Muscle layer of duodenum (tissue), 2 donors: Measurements from ENCODE around the gene PODNL1.
"Not testable (repeated sequence)": the region's sequence is repeated elsewhere in the genome, so short reads cannot be mapped to it uniquely, and the experiment has no call there.

Experiments used
- H3K27ac ChIP-seq: one replicate; pipeline ENCODE4 v1.7.0; 2013; ENCODE audit warnings: mild to moderate bottlenecking, low read length
- H3K27me3 ChIP-seq: one replicate; pipeline ENCODE4 v1.7.0; 2013; ENCODE audit warnings: low read depth, mild to moderate bottlenecking, control low read depth, low read length
- H3K36me3 ChIP-seq, 2 donors: one replicate each; pipeline ENCODE4 v1.7.0; 2013; ENCODE audit warnings: low read length in 2 of 2, control low read depth in 1 of 2, mild to moderate bottlenecking in 1 of 2; ENCODE audit not compliant: insufficient read depth in 2 of 2, control insufficient read depth in 1 of 2
- H3K4me1 ChIP-seq, 2 donors: one replicate each; pipeline ENCODE4 v1.7.0; 2013; ENCODE audit warnings: low read length in 2 of 2, mild to moderate bottlenecking in 2 of 2, control low read depth in 1 of 2, moderate library complexity in 1 of 2; ENCODE audit not compliant: insufficient read depth in 2 of 2, control insufficient read depth in 1 of 2
- H3K4me3 ChIP-seq, 2 donors: one replicate each; pipeline ENCODE4 v1.7.0; 2013; ENCODE audit warnings: low read length in 2 of 2, low read depth in 1 of 2, mild to moderate bottlenecking in 1 of 2
- H3K9me3 ChIP-seq, 2 donors: one replicate each; pipeline ENCODE4 v1.7.0; 2013; ENCODE audit warnings: low read length in 2 of 2, control low read depth in 1 of 2, mild to moderate bottlenecking in 1 of 2; ENCODE audit not compliant: control insufficient read depth in 1 of 2
- donor health status: healthy.

The PODNL1 gene

GRCh38 chr19:13981021-13981420 is 42.8 kb upstream of the PODNL1 start:
- Histone ChIP-seq H3K36me3 (peaks cover 0 to 11% of the 10 kb centered on the region in 2 donors), H3K4me1 (peaks cover 0 to 20% of the 10 kb centered on the region in 2 donors), H3K27ac (no peak overlapping the region), H3K27me3 (no peaks in the 10 kb centered on the region), H3K4me3 (no peak overlapping the region), H3K9me3 (no peaks in the 10 kb centered on the region)

GRCh38 chr19:13980340-13980739 is 42.1 kb upstream of the PODNL1 start:
- peaks cover 3 to 11% of the 10 kb centered on the region in 2 donors for H3K36me3 ChIP-seq
- no peaks in the 10 kb centered on the region for H3K27me3 ChIP-seq
- H3K27ac ChIP-seq: no peak overlapping the region
- H3K9me3 ChIP-seq: no peaks in the 10 kb centered on the region
- H3K4me1 ChIP-seq: peaks cover 0 to 18% of the 10 kb centered on the region in 2 donors
- no peak overlapping the region for H3K4me3 ChIP-seq

- Histone ChIP-seq H3K36me3 (peaks cover 3 to 11% of the 10 kb centered on the region in 2 donors), H3K27me3 (no peaks in the 10 kb centered on the region), H3K27ac (no peak overlapping the region), H3K4me3 (no peak overlapping the region), H3K4me1 (peaks cover 0 to 18% of the 10 kb centered on the region in 2 donors), H3K9me3 (no peaks in the 10 kb centered on the region)
Observed at GRCh38 chr19:13979686-13980085, 41.5 kb upstream of the PODNL1 start.

GRCh38 chr19:13979244-13979615 is 41.0 kb upstream of the PODNL1 start:
- peaks cover 5 to 11% of the 10 kb centered on the region in 2 donors for H3K36me3 ChIP-seq
- no peaks in the 10 kb centered on the region for H3K27me3 ChIP-seq
- H3K9me3 ChIP-seq: no peaks in the 10 kb centered on the region
- peak overlapping the region in 1 of 2 donors; percentile 52 for H3K4me3 ChIP-seq
- H3K4me1 ChIP-seq: peaks cover 0 to 18% of the 10 kb centered on the region in 2 donors
- H3K27ac ChIP-seq: no peak overlapping the region

GRCh38 chr19:13978351-13979243 is 40.4 kb upstream of the PODNL1 start:
- Histone ChIP-seq H3K9me3 (no peaks in the 10 kb centered on the region), H3K4me1 (peaks cover 0 to 18% of the 10 kb centered on the region in 2 donors), H3K36me3 (peaks cover 8 to 11% of the 10 kb centered on the region in 2 donors), H3K27me3 (no peaks in the 10 kb centered on the region), H3K27ac (no peak overlapping the region), H3K4me3 (peak overlapping the region in 1 of 2 donors; percentile 52)

GRCh38 chr19:13977803-13978202 is 39.6 kb upstream of the PODNL1 start:
- Histone ChIP-seq H3K36me3 (peaks cover 8 to 9% of the 10 kb centered on the region in 2 donors), H3K27me3 (no peaks in the 10 kb centered on the region), H3K27ac (no peak overlapping the region), H3K9me3 (no peaks in the 10 kb centered on the region), H3K4me3 (no peak overlapping the region), H3K4me1 (peaks cover 0 to 18% of the 10 kb centered on the region in 2 donors)

GRCh38 chr19:13976446-13976845 is 38.2 kb upstream of the PODNL1 start:
- H3K4me3 ChIP-seq: no peak overlapping the region
- H3K9me3 ChIP-seq: no peaks in the 10 kb centered on the region
- H3K27me3 ChIP-seq: no peaks in the 10 kb centered on the region
- no peak overlapping the region for H3K27ac ChIP-seq
- peaks cover 8 to 19% of the 10 kb centered on the region in 2 donors for H3K36me3 ChIP-seq
- peaks cover 0 to 18% of the 10 kb centered on the region in 2 donors for H3K4me1 ChIP-seq

GRCh38 chr19:13975870-13976269 is 37.7 kb upstream of the PODNL1 start:
- H3K36me3 ChIP-seq: peaks cover 8 to 23% of the 10 kb centered on the region in 2 donors
- no peaks in the 10 kb centered on the region for H3K9me3 ChIP-seq
- H3K4me1 ChIP-seq: peaks cover 0 to 18% of the 10 kb centered on the region in 2 donors
- H3K27ac ChIP-seq: no peak overlapping the region
- no peaks in the 10 kb centered on the region for H3K27me3 ChIP-seq
- no peak overlapping the region for H3K4me3 ChIP-seq

- peaks cover 10 to 36% of the 10 kb centered on the region in 2 donors for H3K36me3 ChIP-seq
Observed at GRCh38 chr19:13974073-13974472, 35.9 kb upstream of the PODNL1 start.

GRCh38 chr19:13973479-13973878 is 35.3 kb upstream of the PODNL1 start:
- H3K27ac ChIP-seq, H3K4me1 ChIP-seq, H3K27me3 ChIP-seq, H3K4me3 ChIP-seq, H3K9me3 ChIP-seq: not testable (repeated sequence)
- peaks cover 13 to 42% of the 10 kb centered on the region in 2 donors for H3K36me3 ChIP-seq

More at GRCh38 chr19:13974073-13974472, 35.9 kb upstream of the PODNL1 start:
- H3K4me3 ChIP-seq: no peak overlapping the region
- no peaks in the 10 kb centered on the region for H3K27me3 ChIP-seq
- H3K27ac ChIP-seq: no peak overlapping the region
- peaks cover 0 to 8% of the 10 kb centered on the region in 2 donors for H3K4me1 ChIP-seq
- no peaks in the 10 kb centered on the region for H3K9me3 ChIP-seq

GRCh38 chr19:13972368-13973155 is 34.3 kb upstream of the PODNL1 start:
- no peak overlapping the region for H3K4me3 ChIP-seq
- no peaks in the 10 kb centered on the region for H3K27me3 ChIP-seq
- no peaks in the 10 kb centered on the region for H3K4me1 ChIP-seq
- peaks cover 13 to 51% of the 10 kb centered on the region in 2 donors for H3K36me3 ChIP-seq
- H3K9me3 ChIP-seq: no peaks in the 10 kb centered on the region
- no peak overlapping the region for H3K27ac ChIP-seq
